ENCODE results near the gene ANKRD10. TPM values are rescaled to one million over a fixed set of nuclear protein-coding genes. Genes with fewer than 3 reads are reported as not detected.

ANKRD10 gene
- total and polyA plus RNA-seq, 2 donors (not counting 3 experiments of a cell fraction or from before 2014, with no cell fraction given): 44.5 to 94.1 TPM

DNA sequence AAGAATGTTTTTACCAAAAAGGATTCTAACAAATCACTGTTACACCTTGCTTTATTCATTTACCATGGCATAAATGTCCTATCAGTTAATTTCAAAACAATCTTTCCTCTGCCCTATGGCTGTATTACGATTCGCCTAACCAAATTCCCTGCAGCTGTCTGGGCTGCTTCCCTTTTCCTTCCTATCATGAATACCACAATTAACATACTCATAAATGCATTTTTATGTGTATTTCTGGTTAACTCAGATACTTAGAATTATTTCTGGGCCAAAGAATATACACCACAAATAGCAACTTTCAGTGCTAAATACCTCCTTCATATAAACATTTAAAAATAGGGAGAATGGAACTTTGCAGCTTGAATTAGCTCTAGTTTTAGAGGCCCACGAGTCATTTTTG, 30.4 kb downstream of the ANKRD10 start:
- no peak for TF ChIP-seq FOS (IDR thresholded peaks at IDR 0.05; ENCODE audit: borderline replicate concordance, insufficient read depth, low read length)
- TF ChIP-seq JUN (IDR thresholded peaks at IDR 0.05; ENCODE audit: borderline replicate concordance, insufficient read depth, insufficient read length, low read depth): no peak
- no peak for TF ChIP-seq POLR2A (IDR thresholded peaks at IDR 0.05; ENCODE audit: low read depth, low read length)
- TF ChIP-seq, protein P1, sequence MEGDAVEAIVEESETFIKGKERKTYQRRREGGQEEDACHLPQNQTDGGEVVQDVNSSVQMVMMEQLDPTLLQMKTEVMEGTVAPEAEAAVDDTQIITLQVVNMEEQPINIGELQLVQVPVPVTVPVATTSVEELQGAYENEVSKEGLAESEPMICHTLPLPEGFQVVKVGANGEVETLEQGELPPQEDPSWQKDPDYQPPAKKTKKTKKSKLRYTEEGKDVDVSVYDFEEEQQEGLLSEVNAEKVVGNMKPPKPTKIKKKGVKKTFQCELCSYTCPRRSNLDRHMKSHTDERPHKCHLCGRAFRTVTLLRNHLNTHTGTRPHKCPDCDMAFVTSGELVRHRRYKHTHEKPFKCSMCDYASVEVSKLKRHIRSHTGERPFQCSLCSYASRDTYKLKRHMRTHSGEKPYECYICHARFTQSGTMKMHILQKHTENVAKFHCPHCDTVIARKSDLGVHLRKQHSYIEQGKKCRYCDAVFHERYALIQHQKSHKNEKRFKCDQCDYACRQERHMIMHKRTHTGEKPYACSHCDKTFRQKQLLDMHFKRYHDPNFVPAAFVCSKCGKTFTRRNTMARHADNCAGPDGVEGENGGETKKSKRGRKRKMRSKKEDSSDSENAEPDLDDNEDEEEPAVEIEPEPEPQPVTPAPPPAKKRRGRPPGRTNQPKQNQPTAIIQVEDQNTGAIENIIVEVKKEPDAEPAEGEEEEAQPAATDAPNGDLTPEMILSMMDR (IDR thresholded peaks at IDR 0.05; ENCODE audit: extremely low read depth in 1 of 2, insufficient read depth in 1 of 2, low read depth in 1 of 2, low read length in 2 of 2): no peak
- TF ChIP-seq, protein P2, sequence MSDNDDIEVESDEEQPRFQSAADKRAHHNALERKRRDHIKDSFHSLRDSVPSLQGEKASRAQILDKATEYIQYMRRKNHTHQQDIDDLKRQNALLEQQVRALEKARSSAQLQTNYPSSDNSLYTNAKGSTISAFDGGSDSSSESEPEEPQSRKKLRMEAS (IDR thresholded peaks at IDR 0.05; ENCODE audit: insufficient read depth, insufficient read length): no peak
- no peak for TF ChIP-seq GATA2 (IDR thresholded peaks at IDR 0.05; ENCODE audit: insufficient read depth, insufficient read length, low read depth, low read length)
- no peak for TF ChIP-seq POLR2AphosphoS5 (IDR thresholded peaks at IDR 0.05; ENCODE audit: insufficient read depth, low read depth, low read length)
- no peak for TF ChIP-seq MYC (IDR thresholded peaks at IDR 0.05; ENCODE audit: low read depth, low read length)
- TF ChIP-seq EZH2 (IDR thresholded peaks at IDR 0.05; ENCODE audit: borderline replicate concordance, low read depth, low read length, severe bottlenecking): no peak
- BruUV-seq (replicated peaks): no TSS peak
- Histone ChIP-seq H3K27me3 (ENCODE audit: control insufficient read depth in 2 of 2, insufficient read depth in 2 of 2, low read length in 2 of 2) (no peaks in the 10 kb centered on the region), H3K9me3 (replicated peaks; ENCODE audit: control insufficient read depth, insufficient read depth, low read length) (no peaks in the 10 kb centered on the region), H4K20me1 (replicated peaks; ENCODE audit: control insufficient read depth, extremely low read depth, insufficient read depth, low read length) (no peaks in the 10 kb centered on the region), H2AFZ (ENCODE audit: low read depth, low read length) (no peak overlapping the region), H3K36me3 (ENCODE audit: control insufficient read depth in 2 of 2, extremely low read depth in 1 of 2, insufficient read depth in 2 of 2, low read length in 2 of 2) (peaks cover 0 to 2% of the 10 kb centered on the region in 2 experiments), H3K9ac (replicated peaks; ENCODE audit: extremely low read depth, insufficient read depth, low read length) (no peak overlapping the region), H3K4me2 (ENCODE audit: insufficient read depth, low read length) (no peak overlapping the region), H3K79me2 (ENCODE audit: control insufficient read depth, insufficient read depth, low read length) (no peaks in the 10 kb centered on the region), H3K4me1 (ENCODE audit: control insufficient read depth, extremely low read depth, insufficient read depth, low read length) (no peaks in the 10 kb centered on the region), H3K4me3 (replicated peaks in 1 of 3; ENCODE audit: insufficient read depth in 1 of 3, low read depth in 1 of 3, low read length in 3 of 3) (no peak overlapping the region), H3K9me1 (replicated peaks; ENCODE audit: control insufficient read depth, extremely low read depth, insufficient read depth, low read length) (no peaks in the 10 kb centered on the region), H3K27ac (ENCODE audit: insufficient read depth, low read depth, low read length) (no peak overlapping the region)
- DNase-seq (ENCODE audit: low read depth, low spot score) (no peak), FAIRE-seq (no peak)
- intact Hi-C loops (cut with micrococcal nuclease) (no loop called here), dilution Hi-C loops (cut with MboI; ENCODE audit: extremely low pct_ligation_motif_present, low sequenced_read_pairs) (no loop called here)
- POLR2A ChIA-PET: no interaction called here
- CTCF ChIA-PET: interaction anchor here (1.3 to 1.5 kb wide), 2 partner anchors 9 to 15 kb away, joined by 3 read pairs; no protein-coding TSS in a partner anchor

Data from endothelial cell of umbilical vein (primary cell).